Islet of Langerhans (tissue), 1 donor: Measurements from ENCODE around the gene FRS2.
"Not testable (repeated sequence)": the region's sequence is repeated elsewhere in the genome, so short reads cannot be mapped to it uniquely, and the experiment has no call there.

Experiments
- FAIRE-seq: peaks from one replicate; lab custom pipeline; 2011; peaks lifted over from hg19 to GRCh38; lab: Jason Lieb, UNC

Gene FRS2

GRCh38 chr12:69580074-69580473 lies 109.9 kb downstream of the FRS2 start:
- FAIRE-seq, result no peak

DNA sequence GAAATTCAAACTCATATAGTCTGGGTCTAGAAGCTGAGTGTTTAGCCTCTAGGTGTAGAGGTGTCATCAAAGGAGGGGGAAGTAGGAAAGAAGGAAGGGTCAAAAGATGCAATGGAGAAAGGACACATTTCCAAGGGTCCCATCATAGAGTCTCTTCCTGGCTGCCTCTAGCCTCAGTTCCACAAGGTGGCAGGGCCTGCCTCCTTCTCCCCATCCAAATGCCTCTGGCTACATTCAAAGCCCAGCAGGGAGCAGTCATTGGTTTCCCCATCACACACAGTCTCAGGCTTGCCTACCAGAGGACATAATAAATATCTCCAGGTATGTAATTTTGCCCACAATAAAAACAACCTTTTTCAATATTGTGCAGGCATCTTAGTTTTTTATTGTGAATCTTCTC lies 113.0 kb downstream of the FRS2 start:
- FAIRE-seq, result no peak

GRCh38 chr12:69585189-69586062 lies 115.2 kb downstream of the FRS2 start, which contains the start of gene CCT2:
CCT2 (plus strand) TSS chr12:69585459; CDS start chr12:69585522, 63 bp downstream.
- FAIRE-seq, result no peak

- FAIRE-seq, result no peak
These were observed 118.3 kb downstream of the FRS2 start for GRCh38 chr12:69588527-69588926.

DNA sequence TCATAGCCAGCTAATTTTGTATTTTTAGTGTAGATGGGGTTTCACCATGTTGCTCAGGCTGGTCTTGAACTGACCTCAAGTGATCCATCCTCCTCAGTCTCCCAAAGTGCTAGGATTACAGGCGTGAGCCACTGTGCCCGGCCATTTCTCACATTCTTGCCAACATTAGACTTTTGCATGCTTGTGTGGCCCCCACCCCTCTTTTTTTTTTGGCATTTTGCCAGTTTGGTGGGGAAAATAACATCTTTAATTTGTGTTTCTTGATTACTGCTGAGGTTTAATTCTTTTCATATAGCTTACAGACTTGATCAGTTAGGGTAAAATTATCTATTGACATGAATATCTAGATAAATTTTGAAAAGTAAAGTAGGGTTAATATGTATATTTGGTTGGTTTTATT lies 118.9 kb downstream of the FRS2 start:
- FAIRE-seq, result no peak

DNA sequence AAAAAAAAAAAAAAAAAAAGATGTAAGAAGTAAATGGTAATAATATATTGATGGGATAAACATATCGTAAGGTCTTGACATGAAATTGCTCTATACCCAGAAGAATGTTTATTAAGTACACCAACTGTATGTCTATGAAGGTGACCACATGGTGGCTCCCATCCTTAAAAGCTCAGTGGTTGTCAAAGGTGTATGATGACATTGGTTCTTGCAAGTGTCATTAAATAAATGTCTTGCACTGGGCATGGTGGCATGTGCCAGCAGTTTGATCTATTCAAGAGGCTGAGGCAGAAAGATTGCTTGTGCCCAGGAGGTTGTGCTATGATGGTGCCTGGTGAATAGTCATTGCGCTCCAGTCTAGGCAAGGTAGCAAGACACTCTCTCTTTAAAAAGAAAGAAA lies 125.5 kb downstream of the FRS2 start:
- FAIRE-seq, result no peak

- peak; percentile 17 for FAIRE-seq
These were observed 128.1 kb downstream of the FRS2 start for GRCh38 chr12:69598174-69598753.

- no peak for FAIRE-seq
These were observed 130.6 kb downstream of the FRS2 start for GRCh38 chr12:69600804-69601203.

DNA sequence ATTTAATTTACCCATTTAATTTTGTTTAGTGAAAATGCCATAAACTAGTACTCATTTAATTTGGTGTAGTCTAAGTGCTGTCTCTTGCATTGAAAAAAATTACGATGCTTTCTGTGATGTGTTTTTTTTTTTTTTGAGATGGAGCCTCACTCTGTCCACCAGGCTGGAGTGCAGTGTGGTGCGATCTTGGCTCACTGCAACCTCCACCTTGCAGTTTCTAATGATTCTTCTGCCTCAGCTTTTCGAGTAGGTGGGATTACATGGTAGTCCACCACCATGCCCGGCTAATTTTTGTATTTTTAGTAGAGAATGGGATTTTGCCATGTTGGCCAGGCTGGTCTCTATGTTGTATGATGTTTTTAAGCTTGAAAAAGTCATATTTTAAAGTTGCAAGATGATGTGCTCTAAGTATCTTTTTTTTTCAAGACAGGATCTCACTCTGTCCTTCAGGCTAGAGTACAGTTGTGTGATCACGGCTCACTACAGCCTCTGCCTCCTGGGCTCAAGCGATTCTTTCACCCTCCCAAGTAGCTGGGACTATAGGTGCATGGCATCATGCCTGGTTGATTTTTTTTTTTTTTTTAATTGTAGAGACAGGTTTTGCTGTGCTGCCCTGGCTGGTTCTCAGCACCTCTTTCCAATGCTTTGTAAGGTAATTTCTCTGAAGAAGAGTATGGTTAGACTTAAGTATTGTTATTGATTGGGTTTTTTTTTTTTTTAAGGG lies 131.9 kb downstream of the FRS2 start:
- no peak for FAIRE-seq

DNA sequence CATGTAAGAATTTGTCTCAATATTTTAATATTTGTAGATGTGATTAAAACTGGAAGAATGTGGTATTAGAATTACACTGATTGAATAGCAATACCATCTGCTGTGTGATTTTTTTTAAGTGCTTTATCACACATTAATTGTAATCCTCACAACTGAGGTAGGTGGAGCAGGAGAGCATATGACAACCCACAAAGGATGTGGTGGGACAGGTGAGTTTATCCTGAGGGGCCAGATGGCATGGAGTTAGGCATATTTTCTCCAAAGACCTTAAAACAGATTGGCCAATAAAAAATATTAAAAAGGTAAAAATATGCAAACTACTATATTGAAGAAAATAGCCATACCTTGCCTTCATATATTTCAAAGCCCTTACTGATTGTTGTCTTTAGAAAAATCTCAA lies 132.8 kb downstream of the FRS2 start:
- FAIRE-seq, result no peak

DNA sequence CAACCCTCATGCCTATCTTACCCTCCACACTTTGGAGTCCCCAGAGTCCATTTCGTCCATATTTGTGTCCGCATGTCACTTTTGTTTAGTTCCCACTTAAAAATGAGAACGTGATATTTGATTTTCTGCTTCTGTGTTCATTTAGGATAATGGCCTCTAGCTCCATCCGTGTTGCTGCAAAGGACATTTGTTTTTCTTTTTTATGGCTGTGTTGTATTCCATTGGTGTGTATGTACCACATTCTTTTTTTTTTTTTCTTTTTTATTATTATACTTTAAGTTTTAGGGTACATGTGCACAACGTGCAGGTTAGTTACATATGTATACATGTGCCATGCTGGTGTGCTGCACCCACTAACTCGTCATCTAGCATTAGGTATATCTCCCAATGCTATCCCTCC lies 133.4 kb downstream of the FRS2 start:
- FAIRE-seq, result not testable (repeated sequence)

DNA sequence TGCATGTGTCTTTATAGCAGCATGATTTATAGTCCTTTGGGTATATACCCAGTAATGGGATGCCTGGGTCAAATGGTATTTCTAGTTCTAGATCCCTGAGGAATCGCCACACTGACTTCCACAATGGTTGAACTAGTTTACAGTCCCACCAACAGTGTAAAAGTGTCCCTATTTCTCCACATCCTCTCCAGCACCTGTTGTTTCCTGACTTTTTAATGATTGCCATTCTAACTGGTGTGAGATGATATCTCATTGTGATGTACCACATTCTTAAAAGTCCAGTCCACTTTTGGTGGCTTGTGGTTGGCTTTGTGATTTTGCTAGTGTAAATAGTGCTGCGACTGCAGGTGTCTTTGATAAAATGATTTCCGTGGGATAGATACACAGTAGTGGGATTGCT lies 134.1 kb downstream of the FRS2 start:
- FAIRE-seq, result not testable (repeated sequence)

- FAIRE-seq, result no peak
These were observed 137.9 kb downstream of the FRS2 start for GRCh38 chr12:69608114-69608513.

GRCh38 chr12:69610126-69610525 lies 139.9 kb downstream of the FRS2 start:
- no peak for FAIRE-seq

- no peak for FAIRE-seq
These were observed 140.5 kb downstream of the FRS2 start, which contains the start of gene LRRC10 for GRCh38 chr12:69610729-69611128. LRRC10 (minus strand) TSS chr12:69610907; CDS start chr12:69610838, 69 bp downstream.

DNA sequence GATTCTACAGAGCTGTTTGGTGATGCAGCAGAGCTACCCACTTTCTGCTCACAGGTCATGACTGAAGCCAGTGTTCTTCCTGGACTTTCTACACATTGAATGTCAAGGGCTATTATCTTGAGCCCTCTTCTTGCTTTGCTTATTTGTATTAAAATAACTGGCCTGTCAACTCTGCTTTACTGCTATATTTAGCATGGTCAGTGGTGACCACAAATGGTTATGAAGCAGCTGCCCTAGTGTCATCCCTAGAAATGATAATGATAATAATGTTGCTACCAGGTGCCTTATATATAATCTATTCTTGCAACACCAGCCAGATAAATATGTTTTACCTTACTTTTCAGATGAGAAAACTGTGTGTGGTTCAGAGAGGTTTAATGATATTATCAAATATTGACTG lies 143.2 kb downstream of the FRS2 start:
- FAIRE-seq, result no peak

DNA sequence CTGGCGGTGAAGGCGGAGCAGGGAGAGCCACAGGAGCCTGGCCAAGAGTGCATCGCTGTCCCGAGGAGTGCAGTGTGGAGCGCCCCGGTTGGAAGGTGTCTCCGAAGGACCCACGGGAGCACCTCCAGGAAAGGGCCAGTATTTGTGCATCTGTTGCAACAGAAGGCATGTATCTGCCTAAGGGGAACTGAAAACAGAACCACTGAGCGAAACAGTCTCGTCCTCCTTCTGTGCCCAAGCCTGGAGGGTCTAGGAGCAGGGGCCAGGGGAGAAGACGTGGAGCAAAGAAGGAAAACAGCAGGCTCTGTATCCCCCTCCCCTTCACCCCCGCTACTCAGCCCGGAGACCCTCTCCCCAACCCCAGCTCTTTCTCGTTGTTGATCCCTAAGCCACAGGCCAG lies 145.8 kb downstream of the FRS2 start:
- FAIRE-seq, result no peak

- FAIRE-seq, result no peak
These were observed 148.9 kb downstream of the FRS2 start for GRCh38 chr12:69619050-69619449.

- no peak for FAIRE-seq
These were observed 149.9 kb downstream of the FRS2 start for GRCh38 chr12:69620077-69620476.

DNA sequence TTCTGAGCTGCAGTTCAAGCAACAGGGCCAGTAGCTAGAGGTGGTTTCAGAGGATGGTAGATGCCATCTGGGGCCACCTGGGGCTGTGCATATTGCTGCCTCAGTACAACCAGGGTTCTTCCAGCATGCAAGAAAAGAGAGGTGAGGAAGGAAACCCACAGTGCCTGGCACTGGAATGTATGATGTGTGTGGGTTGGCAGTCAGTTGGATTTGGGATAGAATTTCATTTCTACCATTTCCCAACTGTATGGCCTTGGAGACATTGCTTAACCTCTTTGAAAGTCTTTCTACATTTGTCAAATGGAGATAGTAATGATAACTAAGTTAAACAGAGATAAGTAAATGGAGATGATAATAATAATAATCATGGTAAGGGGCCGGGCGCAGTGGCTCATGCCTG lies 150.7 kb downstream of the FRS2 start:
- no peak for FAIRE-seq

DNA sequence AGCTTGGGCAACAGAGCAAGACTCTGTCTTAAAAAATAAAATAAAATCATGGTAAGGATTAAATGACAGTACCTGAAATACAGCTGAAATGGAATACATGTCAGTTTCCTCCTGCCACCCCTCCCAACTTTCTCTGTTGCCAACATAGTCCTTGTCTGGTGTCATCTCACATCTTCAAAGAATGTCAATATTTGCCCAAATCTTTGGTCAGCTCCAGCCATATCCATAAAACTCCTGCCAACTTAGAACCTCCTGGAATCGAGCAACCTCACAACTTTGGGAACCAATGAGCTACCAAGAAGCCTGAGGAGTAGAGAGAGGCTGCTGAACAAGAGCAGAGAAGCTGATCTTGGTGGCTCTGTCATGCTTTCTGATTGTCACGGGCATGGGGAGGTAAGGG lies 151.4 kb downstream of the FRS2 start:
- no peak for FAIRE-seq

GRCh38 chr12:69623970-69624369 lies 153.8 kb downstream of the FRS2 start:
- no peak for FAIRE-seq

DNA sequence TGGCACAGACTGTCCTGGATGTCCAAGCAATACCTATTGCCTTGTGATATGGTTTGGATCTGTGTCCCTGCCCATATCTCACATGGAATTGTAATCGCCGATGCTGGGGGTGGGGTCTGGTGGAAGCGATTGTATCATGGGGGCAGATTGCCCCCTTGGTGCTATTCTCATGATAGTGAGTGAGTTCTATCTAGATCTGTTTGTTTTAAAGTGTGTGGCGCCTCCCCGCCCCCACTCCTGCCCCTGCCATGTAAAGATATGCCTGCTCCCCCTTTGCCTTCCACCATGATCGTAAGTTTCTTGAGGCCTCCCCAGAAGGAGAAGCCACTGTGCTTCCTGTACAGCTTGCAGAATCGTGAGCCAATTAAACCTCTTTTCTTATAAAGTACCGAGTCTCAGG lies 157.3 kb downstream of the FRS2 start:
- no peak for FAIRE-seq
